ENCODE data around the gene CPA2. TPM values are rescaled to one million over a fixed set of nuclear protein-coding genes. Genes with fewer than 3 reads are reported as not detected.
"Not testable (repeated sequence)": the region's sequence is repeated elsewhere in the genome, so short reads cannot be mapped to it uniquely, and the experiment has no call there.

The CPA2 gene
- total RNA-seq, 1 donor from 2014 or later: not detected

DNA sequence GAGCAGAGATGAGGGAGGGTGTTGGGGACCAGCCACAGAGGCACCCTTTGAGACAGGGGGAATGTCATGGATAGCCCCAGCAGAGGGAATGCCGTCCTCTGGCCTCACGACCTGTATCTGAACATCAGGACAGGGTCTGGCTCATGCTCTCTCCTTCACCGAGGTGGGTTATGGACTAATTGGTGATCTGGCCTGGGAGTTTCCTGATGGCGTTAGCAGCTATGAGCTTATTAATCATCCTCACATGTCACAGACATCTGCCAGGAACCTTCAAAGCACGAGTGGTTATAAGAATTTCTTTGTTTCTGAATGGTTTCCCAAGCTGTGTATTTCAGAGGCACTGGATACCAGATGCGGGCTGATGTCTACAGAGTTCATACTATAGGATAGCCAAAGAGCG is 33.2 kb downstream of the CPA2 start:
- DNase-seq: no peak
- no peak for ATAC-seq (ENCODE audit: poor library complexity)
- intact Hi-C loops (cut with DNase I): no loop called here

DNA sequence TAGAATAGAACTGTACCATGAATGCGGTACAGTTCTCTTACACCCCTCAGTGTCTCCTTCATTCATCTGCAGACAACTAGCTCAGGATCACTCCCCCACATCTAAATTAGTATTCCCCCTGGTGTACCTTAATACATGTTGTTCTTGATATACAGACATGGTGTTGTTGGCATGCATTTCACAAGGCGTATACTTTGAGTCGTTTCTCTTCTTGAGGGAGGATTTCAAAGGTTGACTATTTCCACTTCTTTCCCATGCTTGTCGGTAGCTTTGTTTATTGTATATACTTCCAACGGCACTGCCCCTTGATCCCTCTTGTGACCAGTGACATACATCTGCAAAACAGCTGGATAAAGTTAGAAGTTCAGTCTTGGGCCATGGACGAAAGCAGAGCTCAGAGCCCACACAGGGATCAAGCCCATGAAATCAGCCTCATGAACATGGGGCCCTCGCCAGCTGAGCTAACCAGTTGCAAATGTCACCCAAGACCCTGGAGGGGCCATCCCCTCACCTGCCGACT is 34.9 kb downstream of the CPA2 start:
- DNase-seq (no peak), ATAC-seq (ENCODE audit: poor library complexity) (no peak)
- intact Hi-C loops (cut with DNase I): no loop called here

DNA sequence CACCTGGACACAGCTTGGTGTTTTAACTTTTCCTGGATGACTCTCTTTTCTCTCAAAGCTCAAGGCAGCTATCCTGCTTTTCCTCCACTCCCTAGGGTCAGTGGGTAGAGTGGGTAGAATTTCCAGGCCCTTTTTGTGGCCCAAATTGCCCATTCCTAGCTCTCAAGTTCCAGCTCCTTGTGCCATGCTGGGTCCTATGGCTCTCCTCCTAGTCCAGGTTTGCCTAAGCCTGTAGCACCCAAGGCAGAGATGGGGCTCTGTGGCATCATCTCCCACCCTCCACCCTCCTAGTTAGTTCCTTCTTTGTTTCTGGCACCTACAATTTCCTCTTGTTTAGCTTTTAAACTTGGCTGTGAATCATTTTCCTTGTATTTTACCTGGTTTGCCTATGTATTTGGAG is 36.0 kb downstream of the CPA2 start:
- DNase-seq (no peak), ATAC-seq (ENCODE audit: poor library complexity) (no peak)
- intact Hi-C loops (cut with DNase I): no loop called here

DNA sequence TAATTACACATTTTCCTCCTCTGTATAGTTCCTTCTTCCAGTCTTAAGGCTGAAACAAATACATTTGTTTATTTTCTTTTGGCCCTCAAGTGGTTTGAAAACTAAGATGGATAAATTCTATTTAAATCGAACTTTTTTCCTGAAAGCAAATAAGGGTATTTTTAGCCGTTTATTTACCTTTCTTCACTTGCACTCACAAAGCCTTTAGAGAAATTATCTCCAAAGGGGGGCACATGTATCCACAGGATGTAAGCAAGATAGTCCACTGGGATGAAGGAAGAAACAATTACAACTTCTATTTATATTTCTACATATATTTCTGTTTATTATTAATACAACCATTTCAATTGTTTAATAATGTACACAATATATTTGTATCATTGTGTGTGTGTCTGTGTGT is 36.5 kb downstream of the CPA2 start:
- ATAC-seq (ENCODE audit: poor library complexity) (no peak), DNase-seq (no peak)
- intact Hi-C loops (cut with DNase I): no loop called here

GRCh38 chr7:130303551-130303950 is 36.9 kb downstream of the CPA2 start:
- ATAC-seq (ENCODE audit: poor library complexity): no peak
- no peak for DNase-seq
- intact Hi-C loops (cut with DNase I): no loop called here

DNA sequence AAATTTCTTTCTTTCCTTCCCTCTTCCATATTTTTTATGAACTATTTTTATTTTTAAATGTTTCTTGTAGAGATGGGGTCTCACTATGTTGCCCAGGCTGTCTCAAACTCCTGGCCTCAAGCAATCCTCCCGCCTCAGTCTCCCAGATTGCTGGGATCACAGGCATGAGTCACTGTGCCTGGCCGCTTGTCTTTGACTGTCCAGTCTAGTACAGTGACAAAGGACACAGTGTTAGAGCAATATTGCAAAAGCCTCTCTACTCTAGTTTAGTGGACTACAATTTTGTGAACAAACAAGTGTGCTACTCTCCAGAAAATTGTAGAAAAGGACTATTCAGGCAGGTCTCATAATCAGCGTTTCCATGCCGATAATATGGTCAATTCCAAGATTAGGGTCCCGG is 37.3 kb downstream of the CPA2 start:
- ATAC-seq (ENCODE audit: poor library complexity) (no peak), DNase-seq (no peak)
- intact Hi-C loops (cut with DNase I): no loop called here

GRCh38 chr7:130304878-130305277 is 38.2 kb downstream of the CPA2 start:
- no peak for ATAC-seq (ENCODE audit: poor library complexity)

DNA sequence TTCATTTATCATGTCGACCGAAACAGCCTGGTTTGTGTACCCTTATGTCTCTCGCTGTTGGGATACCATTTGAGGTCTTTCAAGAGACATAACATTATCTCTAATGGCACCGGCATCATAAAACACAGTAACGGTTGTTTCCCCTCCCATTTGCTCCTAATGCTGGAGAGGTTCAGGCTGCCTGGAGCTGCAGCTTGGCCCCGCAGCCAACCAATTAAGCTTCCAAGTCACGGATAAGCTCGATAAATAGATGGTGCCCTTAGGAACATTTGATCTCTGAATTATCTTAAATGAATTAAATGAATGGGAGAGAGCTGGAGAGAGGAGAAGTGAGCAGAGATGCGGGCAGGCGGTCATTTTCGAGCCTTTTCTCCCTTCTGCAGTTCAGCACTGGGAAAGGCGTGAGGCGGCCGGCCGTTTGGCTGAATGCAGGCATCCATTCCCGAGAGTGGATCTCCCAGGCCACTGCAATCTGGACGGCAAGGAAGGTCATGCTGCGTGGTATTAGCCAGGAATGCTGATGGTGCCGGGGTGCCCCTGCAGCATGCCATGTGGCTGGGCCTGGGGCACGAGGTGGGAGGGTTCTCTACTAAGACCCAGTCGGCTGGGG is 38.9 kb downstream of the CPA2 start:
- intact Hi-C loops (cut with DNase I): no loop called here

More at GRCh38 chr7:130304878-130305277, 38.2 kb downstream of the CPA2 start:
- intact Hi-C loops (cut with DNase I): no loop called here
- DNase-seq: no peak

GRCh38 chr7:130309986-130310385 is 43.3 kb downstream of the CPA2 start:
- DNase-seq (no peak), ATAC-seq (ENCODE audit: poor library complexity) (no peak)
- intact Hi-C loops (cut with DNase I): no loop called here

More for the DNA sequence above, 38.9 kb downstream of the CPA2 start:
- DNase-seq (no peak), ATAC-seq (ENCODE audit: poor library complexity) (no peak)

- no peak for ATAC-seq (ENCODE audit: poor library complexity)
- no peak for DNase-seq
These were observed 47.6 kb downstream of the CPA2 start for GRCh38 chr7:130314305-130314704.

GRCh38 chr7:130319541-130319940 is 52.9 kb downstream of the CPA2 start:
- intact Hi-C loops (cut with DNase I): no loop called here

More at GRCh38 chr7:130314305-130314704, 47.6 kb downstream of the CPA2 start:
- intact Hi-C loops (cut with DNase I): no loop called here

GRCh38 chr7:130321542-130322229 is 55.0 kb downstream of the CPA2 start:
- ATAC-seq (ENCODE audit: poor library complexity); intact Hi-C loops (cut with DNase I); DNase-seq: not testable (repeated sequence)

More at GRCh38 chr7:130319541-130319940, 52.9 kb downstream of the CPA2 start:
- ATAC-seq (ENCODE audit: poor library complexity) (no peak), DNase-seq (no peak)

GRCh38 chr7:130322615-130323014 is 56.0 kb downstream of the CPA2 start:
- no peak for ATAC-seq (ENCODE audit: poor library complexity)
- no peak for DNase-seq
- intact Hi-C loops (cut with DNase I): no loop called here

- intact Hi-C loops (cut with DNase I): no loop called here
- ATAC-seq (ENCODE audit: poor library complexity) (no peak), DNase-seq (no peak)
These were observed 57.8 kb downstream of the CPA2 start for GRCh38 chr7:130324306-130324943.

DNA sequence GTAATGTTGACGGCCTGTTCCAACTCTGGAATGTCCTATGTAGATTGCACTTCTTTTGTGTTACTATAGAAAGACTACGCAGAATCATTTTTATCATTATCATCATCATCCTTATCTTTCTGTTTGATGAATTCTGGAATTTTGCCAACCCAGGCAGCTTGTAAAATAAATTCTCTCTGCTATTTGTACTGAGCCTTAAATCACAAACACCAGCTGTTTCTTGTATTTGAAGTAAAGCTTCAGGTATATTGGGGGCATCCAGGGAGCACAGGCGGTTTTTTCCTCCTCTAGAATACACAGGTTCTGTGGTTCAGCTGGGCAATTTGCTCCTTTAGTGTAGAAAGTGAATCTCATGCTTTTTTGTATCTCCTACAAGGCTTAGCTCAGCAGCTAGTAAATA is 63.0 kb downstream of the CPA2 start:
- DNase-seq (no peak), ATAC-seq (ENCODE audit: poor library complexity) (no peak)
- intact Hi-C loops (cut with DNase I): no loop called here

DNA sequence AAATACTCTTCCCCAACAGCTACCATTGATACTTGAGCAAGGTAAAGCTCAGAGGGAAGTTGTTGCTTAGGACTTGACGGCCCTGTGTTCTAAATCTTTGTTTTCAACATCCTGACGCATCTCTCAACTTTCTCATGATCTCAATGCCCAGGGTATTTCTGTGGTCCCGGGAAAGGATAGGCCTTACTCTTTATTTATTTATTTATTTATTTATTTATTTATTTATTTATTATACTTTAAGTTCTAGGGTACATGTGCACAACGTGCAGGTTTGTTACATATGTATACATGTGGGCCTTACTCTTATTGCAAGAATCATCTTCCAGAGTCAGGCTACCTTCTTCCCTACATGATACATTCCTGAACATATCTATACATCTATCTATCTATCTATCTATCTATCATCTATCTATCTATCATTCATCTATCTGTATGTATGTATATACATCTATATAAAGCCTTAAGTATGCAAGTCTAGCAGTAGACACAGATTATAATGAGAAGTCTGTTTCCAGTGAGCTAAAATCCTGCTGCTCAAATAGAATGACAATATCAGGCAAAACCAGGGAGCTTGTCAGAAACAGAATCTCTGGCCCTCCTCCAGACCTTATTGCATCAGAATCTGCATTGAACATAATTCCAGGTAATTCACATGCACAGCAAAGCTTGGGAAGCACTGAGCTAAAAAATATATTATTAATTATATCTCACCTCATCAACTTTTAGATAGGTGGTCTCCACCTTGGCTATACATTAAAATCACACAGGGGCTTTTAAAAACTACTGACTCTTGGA is 65.8 kb downstream of the CPA2 start:
- intact Hi-C loops (cut with DNase I): no loop called here
- ATAC-seq (ENCODE audit: poor library complexity) (no peak), DNase-seq (no peak)

DNA sequence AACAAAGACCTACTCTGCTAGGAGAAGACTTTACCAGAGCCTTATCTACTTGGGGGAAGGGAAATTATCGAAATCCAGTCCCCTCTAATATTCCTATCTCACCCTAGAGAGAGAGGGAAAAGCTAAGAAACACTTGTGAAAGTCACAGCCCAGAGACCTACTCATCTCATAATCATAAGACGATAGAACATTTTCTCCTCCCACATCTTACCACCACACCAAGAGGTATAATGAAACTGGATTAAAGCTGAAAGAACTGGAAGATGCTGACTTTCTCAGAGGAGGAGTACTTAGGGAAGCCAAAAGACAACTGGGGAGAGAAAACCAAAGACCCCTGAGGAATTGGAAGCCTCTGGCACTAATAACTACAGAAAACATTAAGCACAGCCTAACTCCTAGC is 67.2 kb downstream of the CPA2 start:
- ATAC-seq (ENCODE audit: poor library complexity) (no peak), DNase-seq (no peak)

DNA sequence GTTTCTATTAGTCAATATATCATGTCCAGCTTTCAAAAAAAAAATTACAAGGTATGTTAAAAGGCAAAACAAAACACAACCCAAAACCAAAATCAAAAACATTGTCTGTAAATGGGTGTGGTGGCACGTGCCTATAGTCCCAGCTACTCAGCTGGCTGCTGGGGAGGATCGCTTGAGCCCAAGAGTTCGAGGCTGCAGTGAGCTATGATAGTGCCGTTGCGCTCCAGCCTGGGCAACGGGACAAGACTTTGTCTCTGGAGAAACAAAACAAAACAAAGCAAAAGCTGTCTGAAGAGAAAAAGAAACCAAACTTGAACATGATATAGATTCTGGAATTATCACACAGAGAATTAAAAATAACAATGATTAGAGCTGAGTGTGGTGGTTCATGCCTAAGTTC is 67.6 kb downstream of the CPA2 start:
- no peak for ATAC-seq (ENCODE audit: poor library complexity)
- intact Hi-C loops (cut with DNase I): no loop called here
- no peak for DNase-seq

More for the DNA sequence above, 67.2 kb downstream of the CPA2 start:
- intact Hi-C loops (cut with DNase I): no loop called here

GRCh38 chr7:130337410-130337971 is 70.8 kb downstream of the CPA2 start:
- intact Hi-C loops (cut with DNase I): no loop called here
- ATAC-seq (ENCODE audit: poor library complexity) (no peak), DNase-seq (no peak)
